HUES6 (cell line): ENCODE results near the gene ARHGAP26.

Source experiments
- H3K27ac ChIP-seq: 2 replicates; pipeline ENCODE4 v1.7.0; 2013; ENCODE audit warnings: low read depth, mild to moderate bottlenecking, low read length, inconsistent platforms
- H3K27me3 ChIP-seq: 2 replicates; pipeline ENCODE4 v1.6.1; 2013; ENCODE audit warnings: low read length; ENCODE audit not compliant: control insufficient read depth, insufficient read depth
- H3K36me3 ChIP-seq: 2 replicates; pipeline ENCODE4 v1.6.1; 2013; ENCODE audit warnings: low read length; ENCODE audit not compliant: control insufficient read depth, insufficient read depth
- H3K4me1 ChIP-seq: 2 replicates; pipeline ENCODE4 v1.6.1; 2013; ENCODE audit warnings: low read length; ENCODE audit not compliant: control insufficient read depth, insufficient read depth
- H3K4me3 ChIP-seq: 2 replicates; pipeline ENCODE4 v1.5.1; 2013; ENCODE audit warnings: low read depth, low read length
- H3K9ac ChIP-seq: one replicate; pipeline ENCODE4 v1.6.1; 2013; ENCODE audit warnings: mild to moderate bottlenecking, low read length
- H3K9me3 ChIP-seq: 2 replicates; pipeline ENCODE4 v1.6.1; 2013; ENCODE audit warnings: low read depth, low read length; ENCODE audit not compliant: control insufficient read depth, insufficient read depth

ARHGAP26 gene

GRCh38 chr5:142970440-142971030 lies 200.4 kb downstream of the ARHGAP26 start:
- no peaks in the 10 kb centered on the region for H3K4me1 ChIP-seq
- no peaks in the 10 kb centered on the region for H3K36me3 ChIP-seq
- H3K4me3 ChIP-seq, result no peak overlapping the region
- no peaks in the 10 kb centered on the region for H3K27me3 ChIP-seq
- no peak overlapping the region for H3K27ac ChIP-seq
- H3K9me3 ChIP-seq, result no peaks in the 10 kb centered on the region
- H3K9ac ChIP-seq, result no peak overlapping the region

DNA sequence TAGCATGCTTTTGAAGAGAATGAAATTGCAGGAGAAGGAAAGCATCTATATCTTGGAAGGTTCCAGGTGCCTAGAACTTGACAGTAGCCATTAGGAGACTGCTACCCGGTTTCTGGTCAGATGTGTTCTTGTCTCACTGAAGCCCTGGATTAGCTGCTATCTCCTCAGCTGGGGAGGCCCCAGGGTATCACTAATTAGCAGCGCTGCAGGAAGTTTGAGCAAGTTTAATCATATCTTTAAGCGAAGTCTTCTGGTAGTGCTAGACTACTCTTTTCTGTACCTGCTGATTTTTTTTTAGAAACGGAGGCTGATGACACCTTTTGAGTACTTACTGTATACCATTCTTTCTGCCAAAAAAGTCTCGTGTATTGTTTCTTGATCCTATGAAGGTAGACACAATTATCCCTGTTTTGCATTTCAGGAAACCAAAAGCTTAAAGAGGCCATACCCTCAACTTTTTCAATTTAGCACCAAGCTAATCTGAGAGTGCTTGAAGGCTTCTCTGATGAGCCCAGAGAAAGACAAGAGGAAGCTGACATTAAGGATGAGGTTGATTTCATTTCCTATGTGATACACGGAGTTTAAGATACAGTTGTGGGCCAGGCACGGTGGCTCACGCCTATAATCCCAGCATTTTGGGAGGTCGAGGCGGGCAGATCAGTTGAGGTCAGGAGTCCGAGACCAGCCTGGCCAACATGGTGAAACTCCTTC lies 201.3 kb downstream of the ARHGAP26 start:
- Histone ChIP-seq H3K9me3 (no peaks in the 10 kb centered on the region), H3K9ac (no peak overlapping the region), H3K4me3 (no peak overlapping the region), H3K27me3 (no peaks in the 10 kb centered on the region), H3K4me1 (no peaks in the 10 kb centered on the region), H3K27ac (no peak overlapping the region), H3K36me3 (no peaks in the 10 kb centered on the region)

DNA sequence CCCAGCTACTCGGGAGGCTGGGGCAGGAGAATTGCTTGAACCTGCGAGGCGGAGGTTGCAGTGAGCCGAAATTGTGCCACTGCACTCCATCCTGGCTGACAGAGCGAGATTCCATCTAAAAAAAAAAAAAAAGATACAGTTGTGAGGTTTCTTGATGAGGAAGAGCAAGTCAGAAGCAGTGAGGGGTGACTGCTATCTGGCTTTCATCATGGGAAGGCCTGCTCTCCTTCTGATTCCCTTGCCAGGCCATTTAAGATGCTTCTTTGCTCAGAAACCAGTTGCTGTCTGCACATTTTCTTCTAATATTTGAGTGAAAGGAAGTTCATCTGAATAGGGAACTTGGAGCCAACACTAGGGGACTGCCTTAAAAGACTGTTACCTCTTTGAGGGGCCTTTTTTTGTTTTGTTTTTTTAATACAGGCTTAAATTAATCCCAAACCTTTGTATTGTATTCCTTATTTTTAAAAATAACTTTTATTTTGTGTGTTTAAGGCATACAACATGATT lies 201.9 kb downstream of the ARHGAP26 start:
- H3K27me3 ChIP-seq, result no peaks in the 10 kb centered on the region
- H3K9me3 ChIP-seq, result no peaks in the 10 kb centered on the region
- no peaks in the 10 kb centered on the region for H3K4me1 ChIP-seq
- no peak overlapping the region for H3K4me3 ChIP-seq
- no peak overlapping the region for H3K27ac ChIP-seq
- no peaks in the 10 kb centered on the region for H3K36me3 ChIP-seq
- H3K9ac ChIP-seq, result no peak overlapping the region

DNA sequence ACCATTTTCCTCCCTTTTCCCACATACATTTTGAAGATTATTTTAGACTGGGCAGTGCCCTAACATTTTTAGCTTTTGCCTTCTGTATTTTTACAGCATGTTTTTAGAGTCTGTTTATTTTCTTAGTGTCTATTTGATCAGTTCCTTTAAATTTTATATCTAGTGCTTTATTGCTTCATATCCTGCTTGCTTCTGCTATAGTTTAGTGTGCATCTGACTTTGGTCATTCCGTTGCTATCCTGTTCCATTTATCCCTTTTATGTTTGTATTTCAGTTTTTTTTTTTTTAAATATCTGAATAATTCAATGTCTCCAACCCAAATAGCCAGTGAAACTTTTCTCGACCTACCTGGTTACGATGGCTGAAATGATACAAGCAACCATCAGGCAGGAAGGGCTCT lies 203.8 kb downstream of the ARHGAP26 start:
- H3K27me3 ChIP-seq, result no peaks in the 10 kb centered on the region
- H3K27ac ChIP-seq, result no peak overlapping the region
- no peak overlapping the region for H3K9ac ChIP-seq

DNA sequence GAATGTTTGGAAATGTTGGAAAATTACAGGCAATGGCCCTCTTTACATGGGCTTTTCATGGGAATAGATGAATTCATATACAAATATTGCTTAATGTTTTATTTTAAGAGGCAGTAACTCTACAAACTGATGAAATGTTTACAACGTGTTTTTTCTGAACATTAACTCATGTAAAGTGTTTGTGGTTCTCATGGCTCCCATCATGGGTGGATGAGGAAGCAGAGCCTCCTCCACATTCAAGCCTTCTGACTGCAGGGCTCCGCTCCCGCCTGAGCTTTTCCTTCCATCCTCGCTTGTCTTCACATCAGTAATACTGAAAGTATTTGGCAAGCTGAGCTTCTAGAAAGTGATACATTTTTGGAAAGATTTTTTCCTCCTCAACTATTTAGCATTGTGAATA lies 204.2 kb downstream of the ARHGAP26 start:
- Histone ChIP-seq H3K4me1 (peaks cover 8% of the 10 kb centered on the region; the same call in 1 of the 2 replicates), H3K36me3 (no peaks in the 10 kb centered on the region), H3K27ac (no peak overlapping the region), H3K9ac (no peak overlapping the region), H3K9me3 (no peaks in the 10 kb centered on the region), H3K27me3 (no peaks in the 10 kb centered on the region), H3K4me3 (no peak overlapping the region)

More for the DNA sequence above, 203.8 kb downstream of the ARHGAP26 start:
- no peak overlapping the region for H3K4me3 ChIP-seq
- no peaks in the 10 kb centered on the region for H3K36me3 ChIP-seq
- H3K9me3 ChIP-seq, result no peaks in the 10 kb centered on the region
- peaks cover 6% of the 10 kb centered on the region; the same call in 1 of the 2 replicates for H3K4me1 ChIP-seq

GRCh38 chr5:142976861-142977260 lies 206.7 kb downstream of the ARHGAP26 start:
- no peaks in the 10 kb centered on the region for H3K9me3 ChIP-seq
- H3K9ac ChIP-seq, result no peak overlapping the region
- no peak overlapping the region for H3K4me3 ChIP-seq
- peaks cover 23% of the 10 kb centered on the region for H3K4me1 ChIP-seq
- no peaks in the 10 kb centered on the region for H3K36me3 ChIP-seq
- H3K27ac ChIP-seq, result no peak overlapping the region
- no peaks in the 10 kb centered on the region for H3K27me3 ChIP-seq

- Histone ChIP-seq H3K27ac (peak overlapping the region; percentile 16; the same call in 1 of the 2 replicates), H3K36me3 (no peaks in the 10 kb centered on the region), H3K4me3 (no peak overlapping the region), H3K9ac (no peak overlapping the region), H3K27me3 (no peaks in the 10 kb centered on the region), H3K4me1 (peaks cover 30% of the 10 kb centered on the region), H3K9me3 (no peaks in the 10 kb centered on the region)
These were observed 207.3 kb downstream of the ARHGAP26 start for GRCh38 chr5:142977363-142978051.

DNA sequence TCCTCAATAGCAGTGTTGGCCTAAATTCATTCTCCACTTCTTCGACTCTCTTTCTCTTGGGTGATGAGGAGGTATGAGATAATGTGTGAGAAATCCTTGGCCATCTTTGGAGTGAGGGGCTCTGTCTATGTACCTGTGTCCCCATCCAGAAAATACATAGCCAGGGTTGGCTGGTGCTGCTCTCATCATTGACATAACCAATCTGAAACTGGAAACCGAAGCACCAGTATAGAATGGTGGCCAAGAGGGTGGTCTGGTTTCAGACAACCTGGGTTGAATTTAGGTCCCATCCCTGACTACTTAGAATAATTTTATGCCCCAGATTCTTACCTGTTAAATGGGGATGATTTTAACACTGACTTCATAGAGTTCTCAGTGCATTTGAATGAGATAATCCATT lies 208.1 kb downstream of the ARHGAP26 start:
- peaks cover 36% of the 10 kb centered on the region for H3K4me1 ChIP-seq

DNA sequence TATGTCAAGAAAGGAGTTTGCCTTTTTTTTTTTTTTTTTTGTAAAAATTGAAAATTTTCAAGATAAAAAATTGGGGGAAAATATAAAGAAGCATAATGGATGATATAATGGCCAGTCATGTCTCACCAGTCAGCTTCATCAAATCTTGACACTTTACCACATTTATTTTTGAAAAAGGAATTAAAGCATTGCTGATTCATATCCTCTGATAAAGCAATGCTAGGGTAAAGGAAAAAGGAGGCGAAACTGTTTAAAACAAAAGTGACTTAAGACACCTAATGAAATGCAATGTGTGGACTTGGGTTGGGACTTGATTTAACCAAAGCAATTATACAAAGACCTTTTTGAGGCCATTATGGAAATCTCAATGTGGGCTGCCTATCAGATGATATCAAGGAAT lies 208.5 kb downstream of the ARHGAP26 start:
- no peaks in the 10 kb centered on the region for H3K36me3 ChIP-seq
- H3K9me3 ChIP-seq, result no peaks in the 10 kb centered on the region
- H3K9ac ChIP-seq, result no peak overlapping the region
- no peaks in the 10 kb centered on the region for H3K27me3 ChIP-seq
- no peak overlapping the region for H3K4me3 ChIP-seq
- no peak overlapping the region for H3K27ac ChIP-seq
- peaks cover 36% of the 10 kb centered on the region for H3K4me1 ChIP-seq

More for the DNA sequence above, 208.1 kb downstream of the ARHGAP26 start:
- no peak overlapping the region for H3K4me3 ChIP-seq
- H3K27ac ChIP-seq, result peak overlapping the region; percentile 16; the same call in 1 of the 2 replicates
- H3K27me3 ChIP-seq, result no peaks in the 10 kb centered on the region
- H3K9me3 ChIP-seq, result no peaks in the 10 kb centered on the region
- no peaks in the 10 kb centered on the region for H3K36me3 ChIP-seq
- H3K9ac ChIP-seq, result no peak overlapping the region

GRCh38 chr5:142979636-142980035 lies 209.5 kb downstream of the ARHGAP26 start:
- no peak overlapping the region for H3K27ac ChIP-seq

GRCh38 chr5:142981475-142981874 lies 211.3 kb downstream of the ARHGAP26 start:
- peak overlapping the region; percentile 52 for H3K9ac ChIP-seq
- H3K27me3 ChIP-seq, result no peaks in the 10 kb centered on the region
- H3K4me1 ChIP-seq, result peaks cover 36% of the 10 kb centered on the region
- H3K4me3 ChIP-seq, result no peak overlapping the region
- H3K27ac ChIP-seq, result peak overlapping the region; percentile 42; the same call in 1 of the 2 replicates
- no peaks in the 10 kb centered on the region for H3K36me3 ChIP-seq
- H3K9me3 ChIP-seq, result no peaks in the 10 kb centered on the region

More at GRCh38 chr5:142979636-142980035, 209.5 kb downstream of the ARHGAP26 start:
- Histone ChIP-seq H3K9me3 (no peaks in the 10 kb centered on the region), H3K4me3 (no peak overlapping the region), H3K4me1 (peaks cover 36% of the 10 kb centered on the region), H3K36me3 (no peaks in the 10 kb centered on the region), H3K27me3 (no peaks in the 10 kb centered on the region), H3K9ac (no peak overlapping the region)
